Measurements from ENCODE around the gene SPINK8.
"Not testable (repeated sequence)": the region's sequence is repeated elsewhere in the genome, so short reads cannot be mapped to it uniquely, and the experiment has no call there.

The SPINK8 gene

DNA sequence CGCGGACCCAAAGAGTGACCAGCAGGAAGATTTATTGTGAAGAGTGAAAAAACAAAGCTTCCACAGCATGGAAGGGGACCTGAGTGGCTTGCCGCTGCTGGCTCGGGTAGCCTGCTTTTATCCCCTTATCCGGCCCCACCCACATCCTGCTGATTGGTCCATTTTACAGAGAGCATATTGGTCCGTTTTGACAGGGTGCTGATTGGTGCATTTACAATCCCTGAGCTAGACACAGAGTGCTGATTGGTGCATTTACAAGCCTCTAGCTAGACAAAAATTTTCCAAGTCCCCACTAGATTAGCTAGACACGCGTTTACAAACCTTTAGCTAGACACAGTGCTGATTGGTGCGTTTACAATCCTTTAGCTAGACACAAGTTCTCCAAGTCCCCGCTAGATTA, 62.2 kb downstream of the SPINK8 start:
- not testable (repeated sequence) for H3K4me1 ChIP-seq (ENCODE audit: control insufficient read depth, insufficient read depth, low read length); H3K9me3 ChIP-seq (ENCODE audit: control insufficient read depth, insufficient read depth, low read depth, low read length); H3K27ac ChIP-seq (ENCODE audit: extremely low read depth, low read depth, low read length); H3K4me3 ChIP-seq (ENCODE audit: low read depth, low read length)
- POLR2A ChIA-PET = interaction anchor here (1.0 to 1.2 kb wide), 2 partner anchors 12 to 168 kb away, joined by 3 to 5 read pairs; partner anchors contain the start of gene CCDC51
- CTCF ChIA-PET = interaction anchor here (0.7 to 7.6 kb wide), 5 partner anchors 27 to 283 kb away, joined by 3 to 97 read pairs (median 4); no protein-coding TSS in a partner anchor
- H3K36me3 ChIP-seq (ENCODE audit: control insufficient read depth in 2 of 2, insufficient read depth in 1 of 2, low read length in 2 of 2) = peaks cover 0 to 49% of the 10 kb centered on the region in 2 experiments; a peak in 1 of 3 replicates

DNA sequence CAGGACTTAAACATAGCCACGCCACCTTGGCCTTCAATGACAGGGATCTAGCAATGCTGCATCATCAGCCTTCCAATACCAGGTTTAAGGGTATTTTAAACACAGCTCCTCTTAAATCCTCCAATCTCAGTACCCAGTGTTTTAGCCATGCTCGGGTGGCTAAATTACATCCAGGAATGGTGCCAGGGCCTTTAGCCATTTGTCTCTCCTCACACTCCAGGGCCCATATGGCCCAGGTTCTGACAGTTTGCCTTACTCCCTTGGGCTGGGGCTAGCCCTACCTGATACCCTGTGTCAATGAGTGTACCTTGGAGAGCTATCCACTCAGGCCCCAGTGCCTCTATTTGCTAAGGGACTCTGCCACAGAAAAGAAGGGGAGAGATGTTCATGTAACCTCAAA, 63.2 kb downstream of the SPINK8 start:
- no peak overlapping the region for H3K27ac ChIP-seq (ENCODE audit: extremely low read depth, low read depth, low read length)
- no peaks in the 10 kb centered on the region for H3K4me1 ChIP-seq (ENCODE audit: control insufficient read depth, insufficient read depth, low read length)
- POLR2A ChIA-PET = no interaction called here
- TF ChIP-seq WT1 (tag by site-specific recombination; IDR thresholded peaks at IDR 0.05) = no peak
- no peak for TF ChIP-seq ZNF184 (tag by site-specific recombination; IDR thresholded peaks at IDR 0.05)
- no peak for TF ChIP-seq ZNF600 (tag by site-specific recombination; IDR thresholded peaks at IDR 0.05)
- no peak for TF ChIP-seq SETDB1 (IDR thresholded peaks at IDR 0.05; ENCODE audit: insufficient read length, low read length)
- TF ChIP-seq PRDM1 (tag by site-specific recombination; IDR thresholded peaks at IDR 0.05) = no peak
- TF ChIP-seq, protein P1, sequence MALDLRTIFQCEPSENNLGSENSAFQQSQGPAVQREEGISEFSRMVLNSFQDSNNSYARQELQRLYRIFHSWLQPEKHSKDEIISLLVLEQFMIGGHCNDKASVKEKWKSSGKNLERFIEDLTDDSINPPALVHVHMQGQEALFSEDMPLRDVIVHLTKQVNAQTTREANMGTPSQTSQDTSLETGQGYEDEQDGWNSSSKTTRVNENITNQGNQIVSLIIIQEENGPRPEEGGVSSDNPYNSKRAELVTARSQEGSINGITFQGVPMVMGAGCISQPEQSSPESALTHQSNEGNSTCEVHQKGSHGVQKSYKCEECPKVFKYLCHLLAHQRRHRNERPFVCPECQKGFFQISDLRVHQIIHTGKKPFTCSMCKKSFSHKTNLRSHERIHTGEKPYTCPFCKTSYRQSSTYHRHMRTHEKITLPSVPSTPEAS (tag by site-specific recombination; IDR thresholded peaks at IDR 0.05) = no peak
- no peak for TF ChIP-seq ZNF768 (tag by site-specific recombination; IDR thresholded peaks at IDR 0.05)
- TF ChIP-seq ZNF704 (tag by site-specific recombination; IDR thresholded peaks at IDR 0.05) = no peak
- no peak for TF ChIP-seq KLF8 (tag by site-specific recombination; IDR thresholded peaks at IDR 0.05)
- TF ChIP-seq ZNF302 (tag by site-specific recombination; IDR thresholded peaks at IDR 0.05; ENCODE audit: low read depth) = no peak
- TF ChIP-seq EGR2 (tag by site-specific recombination; IDR thresholded peaks at IDR 0.05; ENCODE audit: low read depth) = no peak
- no peak for TF ChIP-seq ZNF10 (tag by site-specific recombination; IDR thresholded peaks at IDR 0.05)
- no peak for TF ChIP-seq TCF7L2 (IDR thresholded peaks at IDR 0.05; ENCODE audit: borderline replicate concordance, low read depth, low read length)
- no peak for TF ChIP-seq ZSCAN5A (tag by site-specific recombination; IDR thresholded peaks at IDR 0.05)
- TF ChIP-seq GLI2 (tag by site-specific recombination; IDR thresholded peaks at IDR 0.05; ENCODE audit: borderline replicate concordance, low read depth) = no peak
- H3K36me3 ChIP-seq (ENCODE audit: control insufficient read depth in 2 of 2, insufficient read depth in 1 of 2, low read length in 2 of 2) = peaks cover 0 to 57% of the 10 kb centered on the region in 2 experiments; a peak in 2 of 3 replicates
- CTCF ChIA-PET = interaction anchor here (7.6 kb wide), 1 partner anchor 166 kb away, joined by 97 read pairs; no protein-coding TSS in a partner anchor
- H3K4me3 ChIP-seq (ENCODE audit: low read depth, low read length) = no peak overlapping the region
- no peaks in the 10 kb centered on the region for H3K9me3 ChIP-seq (ENCODE audit: control insufficient read depth, insufficient read depth, low read depth, low read length)

DNA sequence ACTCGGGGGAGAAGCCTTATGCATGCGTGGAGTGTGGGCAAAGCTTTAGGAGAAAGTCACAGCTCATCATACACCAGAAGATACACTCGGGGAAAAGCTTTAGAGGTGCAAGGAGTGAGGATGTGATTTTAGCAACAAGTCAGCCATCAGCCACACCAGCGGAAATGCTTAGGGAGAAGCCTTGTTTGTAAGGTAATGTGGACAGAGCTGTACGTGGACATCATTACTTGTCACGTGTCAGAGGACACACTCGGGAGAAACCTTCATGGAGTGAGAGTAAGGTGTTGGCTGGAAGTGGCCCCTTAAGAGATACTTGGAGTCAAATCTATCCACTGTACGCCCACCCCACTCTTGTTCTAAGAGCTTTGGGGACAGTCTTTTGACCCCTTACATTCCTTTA, 63.9 kb downstream of the SPINK8 start:
- H3K36me3 ChIP-seq (ENCODE audit: control insufficient read depth in 2 of 2, insufficient read depth in 1 of 2, low read length in 2 of 2) = peaks cover 0 to 58% of the 10 kb centered on the region in 2 experiments; a peak in 2 of 3 replicates
- CTCF ChIA-PET = interaction anchor here (7.6 kb wide), 1 partner anchor 167 kb away, joined by 97 read pairs; no protein-coding TSS in a partner anchor
- no peak overlapping the region for H3K27ac ChIP-seq (ENCODE audit: extremely low read depth, low read depth, low read length)
- H3K4me1 ChIP-seq (ENCODE audit: control insufficient read depth, insufficient read depth, low read length) = no peaks in the 10 kb centered on the region
- H3K9me3 ChIP-seq (ENCODE audit: control insufficient read depth, insufficient read depth, low read depth, low read length) = no peaks in the 10 kb centered on the region
- POLR2A ChIA-PET = no interaction called here
- no peak overlapping the region for H3K4me3 ChIP-seq (ENCODE audit: low read depth, low read length)
- no peak for TF ChIP-seq ZNF121 (tag by site-specific recombination; IDR thresholded peaks at IDR 0.05)
- no peak for TF ChIP-seq ZNF624 (tag by site-specific recombination; IDR thresholded peaks at IDR 0.05)
- TF ChIP-seq ZXDB (tag by site-specific recombination; IDR thresholded peaks at IDR 0.05) = no peak
- TF ChIP-seq, protein P2, sequence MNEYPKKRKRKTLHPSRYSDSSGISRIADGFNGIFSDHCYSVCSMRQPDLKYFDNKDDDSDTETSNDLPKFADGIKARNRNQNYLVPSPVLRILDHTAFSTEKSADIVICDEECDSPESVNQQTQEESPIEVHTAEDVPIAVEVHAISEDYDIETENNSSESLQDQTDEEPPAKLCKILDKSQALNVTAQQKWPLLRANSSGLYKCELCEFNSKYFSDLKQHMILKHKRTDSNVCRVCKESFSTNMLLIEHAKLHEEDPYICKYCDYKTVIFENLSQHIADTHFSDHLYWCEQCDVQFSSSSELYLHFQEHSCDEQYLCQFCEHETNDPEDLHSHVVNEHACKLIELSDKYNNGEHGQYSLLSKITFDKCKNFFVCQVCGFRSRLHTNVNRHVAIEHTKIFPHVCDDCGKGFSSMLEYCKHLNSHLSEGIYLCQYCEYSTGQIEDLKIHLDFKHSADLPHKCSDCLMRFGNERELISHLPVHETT (tag by site-specific recombination; IDR thresholded peaks at IDR 0.05) = no peak
- TF ChIP-seq ZNF324 (tag by site-specific recombination; IDR thresholded peaks at IDR 0.05) = no peak
- no peak for TF ChIP-seq ZFP37 (tag by site-specific recombination; IDR thresholded peaks at IDR 0.05)
- TF ChIP-seq ZNF366 (tag by site-specific recombination; conservative IDR thresholded peaks at IDR 0.05) = no peak
- no peak for TF ChIP-seq EGR2 (tag by site-specific recombination; IDR thresholded peaks at IDR 0.05; ENCODE audit: low read depth)
- no peak for TF ChIP-seq SALL2 (tag by site-specific recombination; IDR thresholded peaks at IDR 0.05; ENCODE audit: borderline replicate concordance)
- TF ChIP-seq ZNF654 (tag by site-specific recombination; IDR thresholded peaks at IDR 0.05; ENCODE audit: low read depth) = no peak
- TF ChIP-seq PATZ1 (tag by site-specific recombination; IDR thresholded peaks at IDR 0.05) = no peak
- TF ChIP-seq ZNF132 (tag by site-specific recombination; IDR thresholded peaks at IDR 0.05; ENCODE audit: borderline replicate concordance) = no peak

Measured in HEK293 (cell line).